ENCODE results near the gene PNMA8C.

DNA sequence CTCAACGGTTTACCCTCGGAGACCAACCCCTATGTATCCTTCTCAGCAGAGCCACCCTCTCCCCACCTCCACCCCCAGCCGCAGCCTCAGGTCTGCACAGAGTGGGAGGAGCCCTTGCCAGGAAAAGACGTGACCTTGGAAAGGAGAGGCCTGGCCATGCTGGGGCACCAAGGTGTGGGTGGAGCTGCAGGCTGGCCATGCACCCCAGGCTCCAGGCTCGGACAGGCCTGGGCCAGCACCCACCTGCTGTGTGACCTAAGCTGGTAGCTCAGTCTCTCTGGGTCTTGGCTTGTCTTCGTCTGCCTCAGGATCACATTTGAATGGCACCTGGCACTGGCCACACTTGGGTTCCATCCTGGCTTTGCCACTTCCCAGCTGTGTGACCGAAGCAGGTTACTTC lies 44.9 kb downstream of the PNMA8C start:
- no peak for TF ChIP-seq CTCF (IDR thresholded peaks at IDR 0.05; ENCODE audit: insufficient read depth, low read depth, low read length)
- no peak for TF ChIP-seq EZH2 (IDR thresholded peaks at IDR 0.05; ENCODE audit: insufficient read depth, low read length)

Measured in astrocyte (in vitro differentiated cells and primary cell).